ENCODE measurements around the gene TRPM1.

The TRPM1 gene

GRCh38 chr15:31049682-31050615 is 51.6 kb downstream of the TRPM1 start:
- no peak for DNase-seq (ENCODE audit: low read depth, low spot score)

DNA sequence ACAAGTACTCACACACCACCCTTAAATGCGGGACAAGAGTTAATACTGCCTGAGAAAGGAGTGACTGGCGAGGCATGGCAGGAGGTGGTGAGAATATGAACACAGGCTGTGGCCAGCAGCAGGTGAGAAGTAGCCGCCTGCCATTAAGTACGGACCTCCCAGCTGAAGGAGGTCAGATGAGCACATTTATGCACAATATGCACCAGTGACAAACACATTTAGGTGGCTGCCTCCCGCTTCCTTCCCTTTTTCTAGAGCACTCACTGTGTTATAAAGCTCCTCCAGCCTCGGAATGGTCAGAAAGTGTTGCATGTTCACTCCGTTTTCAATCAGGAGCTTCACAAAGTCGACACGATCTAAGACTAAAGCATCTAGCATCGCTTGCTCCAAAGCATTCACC is 52.4 kb downstream of the TRPM1 start:
- no peak for DNase-seq (ENCODE audit: low read depth, low spot score)

DNA sequence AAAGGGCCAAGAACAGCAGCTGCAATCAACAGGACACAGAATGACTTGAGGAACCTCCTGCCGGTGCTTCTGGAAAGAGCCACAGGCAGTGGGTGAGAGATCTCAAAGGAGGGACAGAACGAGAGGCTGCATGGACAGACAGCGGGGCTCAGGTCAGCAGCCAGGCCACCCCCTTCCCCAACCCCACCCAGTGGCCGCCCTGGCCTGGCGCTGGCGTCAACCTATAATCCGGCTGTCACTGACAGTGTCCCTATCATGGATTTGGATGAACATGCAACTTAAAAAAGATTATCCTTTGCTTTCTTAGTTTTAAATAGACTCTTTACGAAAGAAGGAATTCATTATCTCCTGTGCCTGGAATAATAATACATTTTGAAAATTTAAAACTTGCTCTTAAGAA is 54.1 kb downstream of the TRPM1 start:
- DNase-seq (ENCODE audit: low read depth, low spot score) = no peak

GRCh38 chr15:31046759-31047359 is 54.7 kb downstream of the TRPM1 start:
- DNase-seq (ENCODE audit: low read depth, low spot score) = no peak

DNA sequence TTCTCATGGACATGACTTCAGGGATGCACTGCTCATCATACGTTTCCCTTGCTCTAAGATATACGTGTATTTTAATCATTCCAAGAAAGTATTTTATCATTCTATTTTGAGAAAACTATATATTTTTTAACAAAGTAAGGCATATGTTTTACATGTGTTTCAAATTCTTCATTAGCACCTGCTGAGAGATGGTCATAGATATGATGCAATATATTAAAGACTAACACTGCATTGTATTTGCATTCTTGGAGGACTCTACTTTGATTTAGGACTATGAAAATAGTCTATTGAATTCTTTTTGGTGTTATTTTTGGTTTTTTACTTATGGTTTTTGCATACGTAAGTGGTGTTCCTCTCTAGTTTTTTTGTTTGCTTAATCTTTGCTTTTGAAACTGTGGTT is 55.9 kb downstream of the TRPM1 start:
- no peak for DNase-seq (ENCODE audit: low read depth, low spot score)

DNA sequence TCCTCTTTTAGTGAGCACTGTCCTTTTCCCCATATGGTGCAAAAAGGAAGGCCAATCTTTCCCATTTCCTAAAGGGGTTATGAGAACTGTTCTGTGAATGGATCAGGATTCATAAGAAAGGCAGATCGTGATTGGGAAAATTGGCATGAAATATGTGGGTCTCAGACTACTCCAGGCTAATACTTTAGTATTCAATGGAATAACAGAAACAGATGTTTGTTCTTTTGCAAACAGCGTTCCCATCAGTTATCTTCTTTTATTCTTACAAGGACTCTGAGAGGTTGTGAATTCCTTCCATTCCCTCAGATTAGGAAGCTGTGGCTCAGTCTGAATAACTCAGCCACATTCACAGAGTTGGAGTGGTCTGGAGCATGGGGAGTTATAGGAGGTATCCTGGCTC is 58.8 kb downstream of the TRPM1 start:
- no peak for DNase-seq (ENCODE audit: low read depth, low spot score)

GRCh38 chr15:31041610-31042009 is 59.9 kb downstream of the TRPM1 start:
- DNase-seq (ENCODE audit: low read depth, low spot score) = no peak

GRCh38 chr15:31040611-31041010 is 60.9 kb downstream of the TRPM1 start:
- no peak for DNase-seq (ENCODE audit: low read depth, low spot score)

DNA sequence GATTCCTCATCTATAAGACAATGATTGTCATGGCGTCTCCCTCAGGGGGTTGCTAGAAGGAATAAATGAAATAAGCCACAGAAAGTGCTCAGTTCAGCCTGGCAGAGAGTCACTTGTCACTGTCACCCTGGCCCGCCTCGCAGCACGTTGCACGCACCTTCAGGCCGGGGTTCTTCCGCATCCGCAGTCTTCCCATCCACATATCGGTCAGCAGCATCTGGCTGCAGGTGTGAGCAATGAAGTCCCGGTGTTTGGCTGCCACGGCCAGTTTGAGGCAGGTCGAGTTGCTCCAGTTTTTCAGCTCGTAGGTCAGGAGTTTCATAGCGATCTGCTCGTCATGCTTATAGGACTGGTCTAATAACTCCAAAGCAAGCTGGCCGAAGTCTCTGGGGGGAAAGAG is 61.6 kb downstream of the TRPM1 start:
- no peak for DNase-seq (ENCODE audit: low read depth, low spot score)

GRCh38 chr15:31037731-31038477 is 63.6 kb downstream of the TRPM1 start:
- no peak for DNase-seq (ENCODE audit: low read depth, low spot score)

DNA sequence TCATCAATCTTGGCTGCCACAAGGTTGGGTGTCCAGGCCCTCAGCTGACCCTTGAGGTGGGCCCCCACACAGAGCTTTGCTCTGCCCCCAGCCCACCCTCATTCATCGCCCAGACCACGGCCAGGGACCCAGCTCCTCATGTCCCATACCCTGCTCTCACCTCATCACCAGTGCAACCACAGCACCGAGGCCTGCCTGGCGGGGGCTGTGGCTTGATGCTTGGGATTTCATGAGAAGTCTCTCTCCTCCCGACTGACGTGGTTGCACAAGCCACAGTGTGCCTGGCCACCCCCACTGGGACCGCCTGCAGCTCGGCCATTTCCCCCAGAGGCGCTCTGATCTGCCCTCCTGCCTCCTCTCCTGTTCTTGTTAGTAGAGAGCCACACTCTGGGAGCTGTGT is 64.7 kb downstream of the TRPM1 start:
- no peak for DNase-seq (ENCODE audit: low read depth, low spot score)

GRCh38 chr15:31035610-31036009 is 65.9 kb downstream of the TRPM1 start:
- no peak for DNase-seq (ENCODE audit: low read depth, low spot score)

- no peak for DNase-seq (ENCODE audit: low read depth, low spot score)
These were observed 67.4 kb downstream of the TRPM1 start for GRCh38 chr15:31034152-31034551.

- DNase-seq (ENCODE audit: low read depth, low spot score) = no peak
These were observed 68.6 kb downstream of the TRPM1 start for GRCh38 chr15:31032961-31033371.

DNA sequence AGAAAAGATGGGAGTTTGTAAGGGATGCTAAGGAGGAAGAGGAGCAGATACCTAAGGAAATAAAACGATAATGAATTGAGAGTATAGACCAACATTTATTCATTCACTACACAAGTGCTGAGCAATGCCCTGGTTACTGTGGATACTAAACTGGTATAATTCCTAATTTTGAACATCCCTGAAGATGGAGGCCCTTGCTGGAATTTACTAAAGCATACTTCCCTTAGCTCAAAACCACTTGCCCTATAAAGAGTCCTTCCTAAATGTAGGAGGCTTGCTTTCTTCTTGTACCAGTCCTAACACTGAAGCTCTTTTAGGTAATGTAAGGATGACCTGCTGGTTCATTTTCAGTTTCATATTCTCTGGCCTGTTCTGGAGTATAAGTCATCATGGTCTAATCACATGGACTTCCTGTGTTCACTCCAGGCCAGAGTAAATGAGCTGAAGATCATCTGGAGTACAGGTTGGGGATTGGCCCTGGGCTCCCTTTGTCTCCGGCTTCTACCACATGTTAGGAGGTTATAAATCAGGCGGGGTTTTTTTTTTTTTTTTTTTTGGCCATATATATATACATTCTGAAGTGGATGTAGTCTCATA is 70.0 kb downstream of the TRPM1 start:
- DNase-seq (ENCODE audit: low read depth, low spot score) = no peak

DNA sequence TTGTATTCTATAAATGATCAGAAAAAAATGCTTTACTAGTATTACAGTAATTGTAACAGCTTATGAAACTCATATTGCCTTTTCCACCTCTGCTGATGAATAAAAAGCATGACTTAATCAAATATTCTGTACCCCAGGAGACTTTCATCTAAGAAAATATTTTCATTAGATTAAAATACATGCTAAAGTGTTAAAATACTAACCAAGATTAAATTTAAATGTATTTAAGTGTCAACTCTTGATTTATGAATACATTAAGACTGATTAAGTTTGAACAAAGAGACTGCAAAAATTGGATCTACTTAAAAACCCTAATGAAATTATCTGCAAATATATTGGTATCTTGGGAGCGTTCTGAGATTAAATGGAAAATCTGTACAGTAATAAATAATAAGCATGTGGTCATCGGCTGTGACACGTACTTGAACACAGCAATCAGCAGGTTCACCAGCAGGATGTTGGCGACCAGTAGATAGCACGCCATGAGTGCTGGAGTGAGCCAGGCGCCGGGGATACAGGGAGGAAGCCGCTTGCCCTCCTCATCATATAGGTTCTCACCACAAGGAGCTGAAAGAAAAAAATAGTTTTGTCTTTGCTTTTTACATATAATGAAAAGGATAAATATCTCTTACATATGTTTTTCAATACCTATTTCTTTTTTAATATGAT is 73.5 kb downstream of the TRPM1 start:
- DNase-seq (ENCODE audit: low read depth, low spot score) = no peak

- no peak for DNase-seq (ENCODE audit: low read depth, low spot score)
These were observed 75.5 kb downstream of the TRPM1 start for GRCh38 chr15:31025996-31026395.

GRCh38 chr15:31024979-31025378 is 76.5 kb downstream of the TRPM1 start:
- no peak for DNase-seq (ENCODE audit: low read depth, low spot score)

- no peak for DNase-seq (ENCODE audit: low read depth, low spot score)
These were observed 77.2 kb downstream of the TRPM1 start for GRCh38 chr15:31024330-31024729.

- DNase-seq (ENCODE audit: low read depth, low spot score) = no peak
These were observed 77.7 kb downstream of the TRPM1 start for GRCh38 chr15:31023841-31024240.

GRCh38 chr15:31021067-31021665 is 80.4 kb downstream of the TRPM1 start:
- no peak for DNase-seq (ENCODE audit: low read depth, low spot score)

All from activated CD4-positive, CD25-positive, alpha-beta regulatory T cell treated with anti-CD3 and anti-CD28 coated beads, Interleukin-2, amount 50 U/mL, for 16 hours (primary cell).